T-cell (primary cell): Measurements from ENCODE around the gene MGA. TPM values are rescaled to one million over a fixed set of nuclear protein-coding genes. Genes with fewer than 3 reads are reported as not detected.

ENCODE experiments used
- ATAC-seq, 4 experiments: fragments of 200-7000 bp in 3 of 4; fragments of 150-1000 bp in 1 of 4; cut with Tn5 transposase; replicated peaks in 1 of 4; 1 replicate in 3 of 4; 2 replicates in 1 of 4; pipeline ENCODE4 v1.10.0; 2021; ENCODE audit warnings: moderate library complexity in 3 of 4, mild to moderate bottlenecking in 2 of 4, moderate number of reproducible peaks in 1 of 4
- CTCF ChIA-PET, 2 donors: fragments of 300-600 bp; sonication (Branson Sonifier 250); formaldehyde crosslinking; loops; one replicate each; lab custom pipeline; 2022; ENCODE audit warnings: antibody characterized with exemption in 2 of 2; lab: Charles Lee
- POLR2A ChIA-PET, 2 donors: fragments of 300-600 bp; sonication (Branson Sonifier 250); formaldehyde crosslinking; loops; one replicate each; lab custom pipeline; 2022; ENCODE audit warnings: antibody characterized with exemption in 2 of 2; lab: Charles Lee
- DNase-seq, 35 experiments: peaks; one replicate each; pipeline versions ENCODE4 v3.0.0 to v3.0.0-alpha.2; 2013 to 2023
- H3K27ac ChIP-seq: one replicate; pipeline ENCODE4 v1.5.1; 2013; ENCODE audit warnings: low read length
- H3K27me3 ChIP-seq, 2 experiments: replicated peaks in 1 of 2; 1 replicate in 1 of 2; 2 replicates in 1 of 2; pipeline versions ENCODE4 v1.6.1 to v1.7.0; 2013; ENCODE audit warnings: low read length in 1 of 2, mixed read lengths in 1 of 2; ENCODE audit not compliant: control insufficient read depth in 2 of 2, insufficient read depth in 2 of 2; ENCODE audit errors: extremely low read depth in 1 of 2
- H3K36me3 ChIP-seq, 2 donors: 1 replicate in 1 of 2; 2 replicates in 1 of 2; pipeline versions ENCODE4 v1.6.1 to v1.7.0; 2013; ENCODE audit warnings: low read length in 1 of 2; ENCODE audit not compliant: control insufficient read depth in 2 of 2, insufficient read depth in 1 of 2; ENCODE audit errors: extremely low read depth in 1 of 2
- H3K4me1 ChIP-seq, 2 experiments: 1 replicate in 1 of 2; 2 replicates in 1 of 2; pipeline versions ENCODE4 v1.6.1 to v1.7.0; 2013; ENCODE audit warnings: low read length in 2 of 2, mixed read lengths in 1 of 2; ENCODE audit not compliant: insufficient read depth in 2 of 2, control insufficient read depth in 1 of 2; ENCODE audit errors: extremely low read depth in 1 of 2
- H3K4me3 ChIP-seq, 2 donors: 1 replicate in 1 of 2; 2 replicates in 1 of 2; pipeline versions ENCODE4 v1.5.1 to v1.7.0; 2013; ENCODE audit warnings: mild to moderate bottlenecking in 2 of 2, low read length in 1 of 2, moderate library complexity in 1 of 2; ENCODE audit not compliant: control insufficient read depth in 1 of 2; ENCODE audit errors: extremely low read depth in 1 of 2
- H3K9me3 ChIP-seq: 2 replicates; pipeline ENCODE4 v1.7.0; 2013
- H3K27ac Mint-ChIP-seq, 2 donors: one replicate each; pipeline ENCODE4 v1.8.0; 2020 to 2021; ENCODE audit warnings: mild to moderate bottlenecking in 2 of 2, mixed read lengths in 2 of 2
- H3K27me3 Mint-ChIP-seq, 2 donors: one replicate each; pipeline ENCODE4 v1.8.0; 2021 to 2022; ENCODE audit warnings: mixed read lengths in 2 of 2
- H3K36me3 Mint-ChIP-seq: one replicate; pipeline ENCODE4 v1.8.0; 2021; ENCODE audit warnings: mixed read lengths
- H3K4me1 Mint-ChIP-seq, 3 donors: one replicate each; pipeline ENCODE4 v1.8.0; 2020 to 2022; ENCODE audit warnings: mixed read lengths in 3 of 3, mild to moderate bottlenecking in 1 of 3
- H3K4me3 Mint-ChIP-seq, 3 donors: one replicate each; pipeline ENCODE4 v1.8.0; 2020 to 2022; ENCODE audit warnings: mild to moderate bottlenecking in 3 of 3, mixed read lengths in 3 of 3, moderate library complexity in 3 of 3
- H3K9me3 Mint-ChIP-seq, 3 donors: one replicate each; pipeline ENCODE4 v1.8.0; 2020 to 2022; ENCODE audit warnings: mixed read lengths in 3 of 3
- WGBS: methylation state at CpG from one replicate; pipeline ENCODE4 v1.1.5; 2013; ENCODE audit warnings: missing lambda C conversion rate; ENCODE audit not compliant: insufficient coverage; 5-methylcytosine and 5-hydroxymethylcytosine counted together
- total RNA-seq, 35 experiments: library from RNA in 6 of 35; stranded (reverse) in 6 of 35; fragments of 120-200 nt in 1 of 35; gene quantifications; one replicate each; pipeline versions ENCODE4 v1.2.1 to v1.2.4 and lab custom pipeline; 2013 to 2026

MGA gene
- total RNA-seq, 5 donors from 2014 or later (not counting 1 experiment from before 2014, with no cell fraction given), result 49.7 to 58.7 (median 54.7) TPM

DNA sequence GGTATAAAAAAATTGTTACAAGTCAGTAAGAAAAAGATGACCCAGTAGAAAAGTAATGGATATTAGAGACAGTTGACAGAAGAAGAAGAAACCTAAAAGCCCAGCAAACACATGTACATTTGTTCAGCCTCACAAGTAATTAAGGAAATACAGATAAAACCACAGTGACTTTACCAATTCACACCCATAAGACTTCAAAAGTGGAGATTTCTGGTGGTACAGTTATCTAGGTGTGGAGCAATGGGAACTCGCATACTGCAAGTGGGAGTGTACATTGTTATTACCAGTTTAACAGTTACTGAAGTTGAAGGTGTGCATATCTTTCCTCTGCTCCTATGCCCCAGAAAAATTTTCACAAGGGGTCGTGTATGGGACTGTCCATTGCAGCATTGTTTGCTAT, 96.0 kb downstream of the MGA start:
- no peak for DNase-seq
- ATAC-seq, result no peak
- no CpG with 5 or more reads among the region's 2 CpGs for WGBS
- Histone ChIP-seq H3K27ac (no peak overlapping the region), H3K4me3 (no peak overlapping the region), H3K9me3 (no peaks in the 10 kb centered on the region), H3K36me3 (peaks cover 0 to 52% of the 10 kb centered on the region in 2 donors), H3K27me3 (no peaks in the 10 kb centered on the region), H3K4me1 (no peaks in the 10 kb centered on the region)
- ChIA-PET CTCF (no interaction called here), POLR2A (no interaction called here)
- H3K4me3 Mint-ChIP-seq, result no peak overlapping the region
- peaks cover 37% of the 10 kb centered on the region for H3K36me3 Mint-ChIP-seq
- H3K27me3 Mint-ChIP-seq, result no peaks in the 10 kb centered on the region
- no peaks in the 10 kb centered on the region for H3K9me3 Mint-ChIP-seq
- peak overlapping the region in 1 of 2 donors; percentile 34 for H3K27ac Mint-ChIP-seq
- no peaks in the 10 kb centered on the region for H3K4me1 Mint-ChIP-seq

GRCh38 chr15:41772720-41773331, 112.6 kb downstream of the MGA start:
- WGBS, result 50% methylated on average over 4 of the region's 8 CpGs
- ATAC-seq, result peak in 2 of 4 experiments; percentile 12 to 20
- DNase-seq, result peak; percentile 8 to 84 (median 50)
- Mint-ChIP-seq H3K36me3 (peaks cover 5% of the 10 kb centered on the region), H3K27me3 (no peaks in the 10 kb centered on the region), H3K9me3 (no peaks in the 10 kb centered on the region), H3K27ac (peak overlapping the region; percentile 93 to 96), H3K4me1 (peaks cover 46 to 50% (median 50%) of the 10 kb centered on the region in 3 donors), H3K4me3 (peak overlapping the region in 2 of 3 donors; percentile 39 to 94)
- POLR2A ChIA-PET, result interaction anchor here (0.6 to 1.9 kb wide), 5 partner anchors 39 to 231 kb away, joined by 3 to 8 read pairs (median 4); partner anchors contain the start of gene EHD4 (in 1 of the 2)
- Histone ChIP-seq H3K4me1 (peaks cover 31 to 34% of the 10 kb centered on the region in 2 experiments), H3K27me3 (no peaks in the 10 kb centered on the region), H3K9me3 (no peaks in the 10 kb centered on the region), H3K27ac (peak overlapping the region; percentile 81), H3K36me3 (peaks cover 3 to 5% of the 10 kb centered on the region in 2 donors), H3K4me3 (no peak overlapping the region)
- CTCF ChIA-PET, result interaction anchor here (0.5 to 4.4 kb wide), 24 partner anchors 9 to 636 kb away, joined by 3 to 113 read pairs (median 8); partner anchors contain the start of genes EHD4 (in 1 of the 2) and JMJD7 (in 1 of the 2)

DNA sequence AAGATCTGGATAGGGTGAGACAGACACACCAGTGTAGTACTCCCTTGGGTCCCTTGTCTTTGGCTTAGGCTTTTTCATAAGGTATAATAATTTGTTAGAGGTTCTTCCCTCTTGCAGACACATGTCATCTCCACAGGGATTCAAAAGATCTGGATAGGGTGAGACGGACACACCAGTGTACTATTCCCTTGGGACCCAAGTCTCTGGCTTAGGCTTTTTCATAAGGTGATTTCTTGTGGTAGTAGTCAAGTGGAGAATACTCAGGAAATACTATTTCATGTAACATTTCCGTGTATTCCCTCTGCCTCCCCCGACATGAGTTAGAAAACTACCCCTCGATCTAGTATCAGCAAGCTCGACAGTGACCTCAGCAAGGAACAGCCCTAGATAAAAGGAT, 113.1 kb downstream of the MGA start:
- ATAC-seq, result no peak
- peaks cover 31 to 39% of the 10 kb centered on the region in 2 experiments for H3K4me1 ChIP-seq
- peak in 1 of 35 experiments; percentile 12 for DNase-seq
- Mint-ChIP-seq H3K27ac (peak overlapping the region; percentile 93 to 96), H3K4me3 (peak overlapping the region; percentile 93 to 95 (median 94)), H3K4me1 (peaks cover 52 to 55% (median 55%) of the 10 kb centered on the region in 3 donors), H3K36me3 (peaks cover 5% of the 10 kb centered on the region), H3K27me3 (no peaks in the 10 kb centered on the region), H3K9me3 (no peaks in the 10 kb centered on the region)
- ChIA-PET POLR2A (interaction anchor here (0.5 to 1.9 kb wide), 8 partner anchors 39 to 337 kb away, joined by 3 to 8 read pairs (median 4); partner anchors contain the start of genes EHD4 (in 1 of the 2) and MGA (in 1 of the 2)), CTCF (interaction anchor here (0.5 to 4.4 kb wide), 30 partner anchors 11 to 637 kb away, joined by 3 to 113 read pairs (median 6); partner anchors contain the start of genes CHP1 (in 1 of the 2), EHD4 (in 1 of the 2) and JMJD7 (in 1 of the 2))
- peaks cover 3 to 5% of the 10 kb centered on the region in 2 donors for H3K36me3 ChIP-seq
- H3K27ac ChIP-seq, result peak overlapping the region; percentile 81
- H3K27me3 ChIP-seq, result no peaks in the 10 kb centered on the region
- peak overlapping the region; percentile 62 to 86 for H3K4me3 ChIP-seq
- no peaks in the 10 kb centered on the region for H3K9me3 ChIP-seq
- no CpG with 5 or more reads among the region's 5 CpGs for WGBS

- H3K27ac ChIP-seq, result peak overlapping the region; percentile 81
- ChIA-PET CTCF (interaction anchor here (0.6 to 4.4 kb wide), 31 partner anchors 10 to 542 kb away, joined by 3 to 113 read pairs (median 5); partner anchors contain the start of genes CHP1 (in 1 of the 2), EHD4 (in 1 of the 2), JMJD7 (in 1 of the 2) and NUSAP1 (in 1 of the 2)), POLR2A (interaction anchor here (0.5 to 1.9 kb wide), 11 partner anchors 38 to 1449 kb away, joined by 3 to 8 read pairs (median 5); partner anchors contain the start of genes EHD4 (in 1 of the 2) and MGA (in 1 of the 2))
- H3K4me3 ChIP-seq, result peak overlapping the region; percentile 62 to 86
- Mint-ChIP-seq H3K4me1 (peaks cover 55 to 59% (median 58%) of the 10 kb centered on the region in 3 donors), H3K9me3 (no peaks in the 10 kb centered on the region), H3K4me3 (peak overlapping the region; percentile 93 to 95 (median 94)), H3K36me3 (peaks cover 5% of the 10 kb centered on the region), H3K27ac (peak overlapping the region; percentile 93 to 96), H3K27me3 (no peaks in the 10 kb centered on the region)
- WGBS, result 14% methylated on average over 6 of the region's 7 CpGs
- ATAC-seq (no peak), DNase-seq (no peak)
- H3K9me3 ChIP-seq, result no peaks in the 10 kb centered on the region
- H3K36me3 ChIP-seq, result peaks cover 3 to 5% of the 10 kb centered on the region in 2 donors
- peaks cover 31 to 42% of the 10 kb centered on the region in 2 experiments for H3K4me1 ChIP-seq
- H3K27me3 ChIP-seq, result no peaks in the 10 kb centered on the region
These were observed 113.5 kb downstream of the MGA start for GRCh38 chr15:41773729-41774061.

DNA sequence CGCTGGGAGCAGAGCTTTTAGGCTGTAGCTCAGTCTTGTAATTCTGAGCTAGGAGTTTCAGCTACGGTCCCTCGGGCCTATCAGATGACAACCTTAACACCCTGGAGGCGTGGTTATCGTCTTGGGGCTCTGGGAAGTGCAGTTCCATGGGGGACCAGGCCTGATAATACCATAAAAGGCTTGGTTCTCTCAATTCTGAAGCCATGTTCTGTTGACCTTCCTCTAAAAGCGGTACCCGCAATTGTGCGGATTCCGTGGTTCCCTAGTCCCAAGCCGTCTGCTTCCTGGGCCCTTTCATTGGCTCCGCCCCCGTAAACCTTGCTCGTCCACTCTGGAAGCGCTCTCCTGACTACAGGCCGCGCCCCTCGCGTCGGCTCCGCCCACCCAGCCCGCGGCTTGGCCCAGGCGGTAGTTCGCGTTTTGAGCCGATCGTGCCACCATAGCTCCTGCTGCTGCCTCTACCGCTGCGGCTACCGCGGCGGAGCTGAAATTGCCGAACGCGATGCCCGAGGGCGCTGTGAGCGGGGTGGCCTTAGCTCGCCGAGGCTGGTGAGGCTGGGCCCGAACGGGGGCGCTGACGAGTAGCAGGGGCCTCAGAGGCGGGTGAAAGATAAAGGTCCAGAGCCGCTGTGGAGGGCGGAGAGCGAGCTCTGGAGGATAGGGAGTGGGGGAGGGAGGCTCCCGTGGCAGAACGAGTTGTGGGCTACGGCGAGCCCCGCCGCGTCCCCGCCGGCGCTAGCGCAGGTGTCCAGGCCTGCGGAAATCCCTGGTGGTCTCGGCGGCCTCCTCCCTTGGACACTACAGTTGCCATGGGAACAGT, 114.1 kb downstream of the MGA start, which contains the start of gene MAPKBP1:
Gene MAPKBP1 (plus strand): TSS at position 423 of the 820 bp plus-strand sequence. CDS start 792 bp downstream, outside the sequence.
- POLR2A ChIA-PET, result interaction anchor here (0.5 to 1.9 kb wide), 11 partner anchors 38 to 1449 kb away, joined by 3 to 8 read pairs (median 5); partner anchors contain the start of genes EHD4 (in 1 of the 2) and MGA (in 1 of the 2)
- peak within 1 kb of the TSS; percentile 93 to 96 for H3K27ac Mint-ChIP-seq
- Histone ChIP-seq H3K27me3 (no peaks in the 10 kb centered on the region), H3K27ac (peak within 1 kb of the TSS; percentile 81), H3K36me3 (peaks cover 0 to 5% of the 10 kb centered on the region in 2 donors), H3K4me1 (peaks cover 31 to 42% of the 10 kb centered on the region in 2 experiments), H3K4me3 (peak within 1 kb of the TSS; percentile 86 to 89), H3K9me3 (no peaks in the 10 kb centered on the region)
- ATAC-seq (peak; percentile 89 to 95 (median 92)), DNase-seq (peak; percentile 95 to 100 (median 97))
- no peaks in the 10 kb centered on the region for H3K27me3 Mint-ChIP-seq
- H3K9me3 Mint-ChIP-seq, result no peaks in the 10 kb centered on the region
- peaks cover 58 to 65% (median 63%) of the 10 kb centered on the region in 3 donors for H3K4me1 Mint-ChIP-seq
- H3K4me3 Mint-ChIP-seq, result peak within 1 kb of the TSS; percentile 93 to 95 (median 94)
- CTCF ChIA-PET, result interaction anchor here (0.6 to 4.4 kb wide), 31 partner anchors 10 to 543 kb away, joined by 3 to 113 read pairs (median 5); partner anchors contain the start of genes CHP1 (in 1 of the 2), EHD4 (in 1 of the 2), JMJD7 (in 1 of the 2) and NUSAP1 (in 1 of the 2)
- H3K36me3 Mint-ChIP-seq, result peaks cover 8% of the 10 kb centered on the region
- under 1% methylated on average over 54 of the region's 62 CpGs for WGBS
